ENCODE data around the gene EVL.

DNA sequence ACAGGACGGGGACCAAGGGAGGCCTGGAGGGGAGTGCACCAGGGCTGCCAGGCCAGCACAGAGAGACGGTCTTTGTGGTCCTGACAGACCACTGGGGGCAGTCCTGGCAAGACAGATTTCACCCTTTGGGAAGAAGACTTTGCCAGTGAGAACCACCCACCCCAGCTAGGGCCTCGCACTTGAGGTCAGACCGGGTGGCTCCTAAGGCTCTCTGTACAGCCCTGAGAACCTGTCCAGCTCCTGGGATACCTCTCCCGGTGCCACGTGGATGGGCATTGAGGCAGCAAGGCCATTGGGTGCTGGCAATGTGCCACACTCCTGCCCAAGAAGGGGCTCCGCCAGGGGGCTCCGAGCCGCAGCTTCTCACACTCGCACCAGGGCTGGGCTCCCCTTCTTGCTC, 51.8 kb downstream of the EVL start:
- TF ChIP-seq TCF4 (CRISPR knock-in tag; IDR thresholded peaks at IDR 0.05; ENCODE audit: borderline replicate concordance) (no peak), ARNTL (CRISPR knock-in tag; IDR thresholded peaks at IDR 0.05; ENCODE audit: borderline replicate concordance, low read depth) (no peak), ZFP30 (CRISPR knock-in tag; IDR thresholded peaks at IDR 0.05) (no peak), RARB (CRISPR knock-in tag; IDR thresholded peaks at IDR 0.05) (no peak), GLIS3 (CRISPR knock-in tag; IDR thresholded peaks at IDR 0.05) (no peak), BACH2 (CRISPR knock-in tag; IDR thresholded peaks at IDR 0.05; ENCODE audit: borderline replicate concordance) (no peak)
- TF ChIP-seq, protein P1, sequence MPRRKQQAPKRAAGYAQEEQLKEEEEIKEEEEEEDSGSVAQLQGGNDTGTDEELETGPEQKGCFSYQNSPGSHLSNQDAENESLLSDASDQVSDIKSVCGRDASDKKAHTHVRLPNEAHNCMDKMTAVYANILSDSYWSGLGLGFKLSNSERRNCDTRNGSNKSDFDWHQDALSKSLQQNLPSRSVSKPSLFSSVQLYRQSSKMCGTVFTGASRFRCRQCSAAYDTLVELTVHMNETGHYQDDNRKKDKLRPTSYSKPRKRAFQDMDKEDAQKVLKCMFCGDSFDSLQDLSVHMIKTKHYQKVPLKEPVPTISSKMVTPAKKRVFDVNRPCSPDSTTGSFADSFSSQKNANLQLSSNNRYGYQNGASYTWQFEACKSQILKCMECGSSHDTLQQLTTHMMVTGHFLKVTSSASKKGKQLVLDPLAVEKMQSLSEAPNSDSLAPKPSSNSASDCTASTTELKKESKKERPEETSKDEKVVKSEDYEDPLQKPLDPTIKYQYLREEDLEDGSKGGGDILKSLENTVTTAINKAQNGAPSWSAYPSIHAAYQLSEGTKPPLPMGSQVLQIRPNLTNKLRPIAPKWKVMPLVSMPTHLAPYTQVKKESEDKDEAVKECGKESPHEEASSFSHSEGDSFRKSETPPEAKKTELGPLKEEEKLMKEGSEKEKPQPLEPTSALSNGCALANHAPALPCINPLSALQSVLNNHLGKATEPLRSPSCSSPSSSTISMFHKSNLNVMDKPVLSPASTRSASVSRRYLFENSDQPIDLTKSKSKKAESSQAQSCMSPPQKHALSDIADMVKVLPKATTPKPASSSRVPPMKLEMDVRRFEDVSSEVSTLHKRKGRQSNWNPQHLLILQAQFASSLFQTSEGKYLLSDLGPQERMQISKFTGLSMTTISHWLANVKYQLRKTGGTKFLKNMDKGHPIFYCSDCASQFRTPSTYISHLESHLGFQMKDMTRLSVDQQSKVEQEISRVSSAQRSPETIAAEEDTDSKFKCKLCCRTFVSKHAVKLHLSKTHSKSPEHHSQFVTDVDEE (CRISPR knock-in tag; IDR thresholded peaks at IDR 0.05): no peak
- TF ChIP-seq, protein P2, sequence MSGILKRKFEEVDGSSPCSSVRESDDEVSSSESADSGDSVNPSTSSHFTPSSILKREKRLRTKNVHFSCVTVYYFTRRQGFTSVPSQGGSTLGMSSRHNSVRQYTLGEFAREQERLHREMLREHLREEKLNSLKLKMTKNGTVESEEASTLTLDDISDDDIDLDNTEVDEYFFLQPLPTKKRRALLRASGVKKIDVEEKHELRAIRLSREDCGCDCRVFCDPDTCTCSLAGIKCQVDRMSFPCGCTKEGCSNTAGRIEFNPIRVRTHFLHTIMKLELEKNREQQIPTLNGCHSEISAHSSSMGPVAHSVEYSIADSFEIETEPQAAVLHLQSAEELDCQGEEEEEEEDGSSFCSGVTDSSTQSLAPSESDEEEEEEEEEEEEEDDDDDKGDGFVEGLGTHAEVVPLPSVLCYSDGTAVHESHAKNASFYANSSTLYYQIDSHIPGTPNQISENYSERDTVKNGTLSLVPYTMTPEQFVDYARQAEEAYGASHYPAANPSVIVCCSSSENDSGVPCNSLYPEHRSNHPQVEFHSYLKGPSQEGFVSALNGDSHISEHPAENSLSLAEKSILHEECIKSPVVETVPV (CRISPR knock-in tag; IDR thresholded peaks at IDR 0.05): no peak
- TF ChIP-seq, protein P3, sequence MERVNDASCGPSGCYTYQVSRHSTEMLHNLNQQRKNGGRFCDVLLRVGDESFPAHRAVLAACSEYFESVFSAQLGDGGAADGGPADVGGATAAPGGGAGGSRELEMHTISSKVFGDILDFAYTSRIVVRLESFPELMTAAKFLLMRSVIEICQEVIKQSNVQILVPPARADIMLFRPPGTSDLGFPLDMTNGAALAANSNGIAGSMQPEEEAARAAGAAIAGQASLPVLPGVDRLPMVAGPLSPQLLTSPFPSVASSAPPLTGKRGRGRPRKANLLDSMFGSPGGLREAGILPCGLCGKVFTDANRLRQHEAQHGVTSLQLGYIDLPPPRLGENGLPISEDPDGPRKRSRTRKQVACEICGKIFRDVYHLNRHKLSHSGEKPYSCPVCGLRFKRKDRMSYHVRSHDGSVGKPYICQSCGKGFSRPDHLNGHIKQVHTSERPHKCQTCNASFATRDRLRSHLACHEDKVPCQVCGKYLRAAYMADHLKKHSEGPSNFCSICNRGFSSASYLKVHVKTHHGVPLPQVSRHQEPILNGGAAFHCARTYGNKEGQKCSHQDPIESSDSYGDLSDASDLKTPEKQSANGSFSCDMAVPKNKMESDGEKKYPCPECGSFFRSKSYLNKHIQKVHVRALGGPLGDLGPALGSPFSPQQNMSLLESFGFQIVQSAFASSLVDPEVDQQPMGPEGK (CRISPR knock-in tag; IDR thresholded peaks at IDR 0.05; ENCODE audit: borderline replicate concordance): no peak
- TF ChIP-seq, protein P4, sequence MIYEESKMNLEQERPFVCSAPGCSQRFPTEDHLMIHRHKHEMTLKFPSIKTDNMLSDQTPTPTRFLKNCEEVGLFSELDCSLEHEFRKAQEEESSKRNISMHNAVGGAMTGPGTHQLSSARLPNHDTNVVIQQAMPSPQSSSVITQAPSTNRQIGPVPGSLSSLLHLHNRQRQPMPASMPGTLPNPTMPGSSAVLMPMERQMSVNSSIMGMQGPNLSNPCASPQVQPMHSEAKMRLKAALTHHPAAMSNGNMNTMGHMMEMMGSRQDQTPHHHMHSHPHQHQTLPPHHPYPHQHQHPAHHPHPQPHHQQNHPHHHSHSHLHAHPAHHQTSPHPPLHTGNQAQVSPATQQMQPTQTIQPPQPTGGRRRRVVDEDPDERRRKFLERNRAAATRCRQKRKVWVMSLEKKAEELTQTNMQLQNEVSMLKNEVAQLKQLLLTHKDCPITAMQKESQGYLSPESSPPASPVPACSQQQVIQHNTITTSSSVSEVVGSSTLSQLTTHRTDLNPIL (CRISPR knock-in tag; IDR thresholded peaks at IDR 0.05; ENCODE audit: low read depth): no peak

All from SK-N-SH treated with all-trans-retinoic acid at 6 μM for 48 hours (cell line).